Measurements from ENCODE around the gene MSRB3. TPM values are rescaled to one million over a fixed set of nuclear protein-coding genes. Genes with fewer than 3 reads are reported as not detected.
A peak's percentile ranks its signal among the peaks of the same experiment; 100 is the strongest.

Gene MSRB3
- total and polyA plus RNA-seq, 7 donors, result 15.4 to 64.1 (median 48.3) TPM

DNA sequence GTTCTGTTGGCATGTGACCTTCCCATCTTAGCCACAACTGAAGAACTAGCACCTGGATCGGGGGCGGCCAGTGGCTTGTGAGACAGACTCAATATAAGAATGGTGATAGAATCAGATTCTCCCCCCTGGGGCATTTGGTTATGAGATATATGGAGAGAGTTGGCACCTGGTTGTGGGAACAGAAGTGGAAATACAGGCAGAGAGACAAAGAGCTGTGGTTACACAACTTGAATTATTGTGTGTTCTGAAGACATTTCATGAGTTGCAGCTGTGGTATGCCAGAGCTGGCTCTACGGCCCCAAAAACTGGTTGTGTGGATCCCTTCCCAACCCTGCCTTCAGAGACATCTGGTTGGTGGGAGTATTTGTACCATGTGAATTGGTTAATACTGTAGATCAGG, 2.9 kb upstream of the MSRB3 start:
- Histone ChIP-seq H3K27ac (no peak overlapping the region), H3K4me1 (peaks cover 9% of the 10 kb centered on the region), H3K9me3 (no peaks in the 10 kb centered on the region), H3K4me3 (no peak overlapping the region), H3K36me3 (ENCODE audit: insufficient read depth in 1 of 2, low read depth in 1 of 2) (no peaks in the 10 kb centered on the region), H3K27me3 (ENCODE audit: insufficient read depth in 3 of 3, low read length in 2 of 3) (no peaks in the 10 kb centered on the region)
- TF ChIP-seq, protein P1, sequence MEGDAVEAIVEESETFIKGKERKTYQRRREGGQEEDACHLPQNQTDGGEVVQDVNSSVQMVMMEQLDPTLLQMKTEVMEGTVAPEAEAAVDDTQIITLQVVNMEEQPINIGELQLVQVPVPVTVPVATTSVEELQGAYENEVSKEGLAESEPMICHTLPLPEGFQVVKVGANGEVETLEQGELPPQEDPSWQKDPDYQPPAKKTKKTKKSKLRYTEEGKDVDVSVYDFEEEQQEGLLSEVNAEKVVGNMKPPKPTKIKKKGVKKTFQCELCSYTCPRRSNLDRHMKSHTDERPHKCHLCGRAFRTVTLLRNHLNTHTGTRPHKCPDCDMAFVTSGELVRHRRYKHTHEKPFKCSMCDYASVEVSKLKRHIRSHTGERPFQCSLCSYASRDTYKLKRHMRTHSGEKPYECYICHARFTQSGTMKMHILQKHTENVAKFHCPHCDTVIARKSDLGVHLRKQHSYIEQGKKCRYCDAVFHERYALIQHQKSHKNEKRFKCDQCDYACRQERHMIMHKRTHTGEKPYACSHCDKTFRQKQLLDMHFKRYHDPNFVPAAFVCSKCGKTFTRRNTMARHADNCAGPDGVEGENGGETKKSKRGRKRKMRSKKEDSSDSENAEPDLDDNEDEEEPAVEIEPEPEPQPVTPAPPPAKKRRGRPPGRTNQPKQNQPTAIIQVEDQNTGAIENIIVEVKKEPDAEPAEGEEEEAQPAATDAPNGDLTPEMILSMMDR (IDR thresholded peaks at IDR 0.05), result no peak
- 84 to 91% (median 89%) methylated on average over 3 of the region's 3 CpGs for WGBS, 3 donors
- no peak for ATAC-seq
- intact Hi-C loops (cut with DNase I), result loop anchor here in 1 of 2 donors (10.0 kb wide), 1 partner anchor 91 kb away; no protein-coding TSS in a partner anchor
- DNase-seq, result no peak

DNA sequence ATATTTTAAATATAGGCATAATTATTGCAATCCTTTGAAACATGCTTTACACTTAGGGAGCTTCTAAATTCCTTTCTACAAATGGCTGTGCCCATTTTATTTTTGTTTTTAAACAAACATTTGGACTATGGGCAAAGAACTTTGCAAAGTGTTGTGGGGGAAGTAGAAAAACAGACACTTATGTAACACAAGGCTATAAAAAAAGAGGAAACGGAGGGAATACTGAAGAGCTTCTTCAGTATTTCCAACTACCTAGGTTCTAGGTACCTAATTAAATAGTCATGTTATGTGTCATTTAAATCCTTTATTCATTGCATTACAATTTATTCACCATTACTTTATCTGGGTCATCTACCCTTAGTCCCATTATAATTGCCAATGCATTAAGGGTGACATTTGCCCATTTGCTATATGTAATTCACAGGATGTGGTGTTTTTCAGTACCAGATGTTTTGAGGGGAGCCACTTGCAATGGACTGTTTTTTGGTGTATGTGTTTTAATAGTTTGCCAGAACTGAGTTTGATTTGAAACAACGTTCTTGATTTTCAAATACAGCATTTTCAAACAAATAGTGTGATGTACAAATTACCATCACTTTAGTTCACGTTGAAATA, 1.5 kb upstream of the MSRB3 start:
- WGBS, 3 donors, result 47 to 68% (median 52%) methylated on average over 3 of the region's 3 CpGs
- no peaks in the 10 kb centered on the region for H3K27me3 ChIP-seq (ENCODE audit: insufficient read depth in 3 of 3, low read length in 2 of 3)
- DNase-seq (no peak), ATAC-seq (no peak)
- no peaks in the 10 kb centered on the region for H3K36me3 ChIP-seq (ENCODE audit: insufficient read depth in 1 of 2, low read depth in 1 of 2)
- TF ChIP-seq, protein P1 (IDR thresholded peaks at IDR 0.05), result no peak
- intact Hi-C loops (cut with DNase I), result loop anchor here in 1 of 2 donors (10.0 kb wide), 1 partner anchor 92 kb away; no protein-coding TSS in a partner anchor
- H3K4me3 ChIP-seq, result no peak overlapping the region
- no peak overlapping the region for H3K27ac ChIP-seq
- no peaks in the 10 kb centered on the region for H3K9me3 ChIP-seq
- peaks cover 9% of the 10 kb centered on the region for H3K4me1 ChIP-seq

DNA sequence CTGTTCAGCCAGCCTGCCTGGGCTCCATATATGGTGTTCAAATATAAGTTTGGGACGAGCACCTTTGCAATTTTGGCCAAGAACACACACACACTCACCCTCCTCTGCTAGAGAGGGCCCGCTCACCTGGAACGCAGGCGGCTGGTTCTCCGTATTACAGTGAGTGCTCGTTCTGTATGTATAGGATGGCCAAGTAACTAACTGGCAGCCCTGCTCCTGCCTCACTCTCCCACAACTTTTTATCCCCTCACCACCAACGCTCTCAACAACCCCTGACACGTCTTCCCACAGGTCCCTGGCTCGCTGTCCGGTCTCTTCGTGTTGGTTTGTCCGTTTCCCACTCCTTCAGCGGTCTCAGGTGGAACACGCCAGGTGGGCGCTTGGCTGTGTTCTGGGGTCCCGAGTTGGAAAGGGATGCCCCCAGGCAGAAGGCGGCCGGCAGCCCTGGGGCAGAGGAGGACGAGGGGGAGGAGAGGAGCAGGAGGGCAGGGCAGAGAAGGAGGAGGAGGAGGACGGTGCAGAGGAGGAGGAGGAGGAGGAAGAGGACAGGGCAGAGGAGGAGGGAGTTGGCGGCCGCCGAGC, 398 bp upstream of the MSRB3 start:
- H3K4me3 ChIP-seq, result peak overlapping the region; percentile 90
- ATAC-seq (peak in 1 of 4 donors; percentile 7), DNase-seq (no peak)
- no peaks in the 10 kb centered on the region for H3K27me3 ChIP-seq (ENCODE audit: insufficient read depth in 3 of 3, low read length in 2 of 3)
- H3K4me1 ChIP-seq, result peaks cover 20% of the 10 kb centered on the region
- H3K36me3 ChIP-seq (ENCODE audit: insufficient read depth in 1 of 2, low read depth in 1 of 2), result no peaks in the 10 kb centered on the region
- WGBS, 3 donors, result 17 to 26% (median 22%) methylated on average over 20 to 23 of the region's 23 CpGs
- TF ChIP-seq, protein P1 (IDR thresholded peaks at IDR 0.05), result no peak
- no peaks in the 10 kb centered on the region for H3K9me3 ChIP-seq
- H3K27ac ChIP-seq, result peak overlapping the region; percentile 93
- intact Hi-C loops (cut with DNase I), result loop anchor here in 1 of 2 donors (10.0 kb wide), 1 partner anchor 93 kb away; no protein-coding TSS in a partner anchor

DNA sequence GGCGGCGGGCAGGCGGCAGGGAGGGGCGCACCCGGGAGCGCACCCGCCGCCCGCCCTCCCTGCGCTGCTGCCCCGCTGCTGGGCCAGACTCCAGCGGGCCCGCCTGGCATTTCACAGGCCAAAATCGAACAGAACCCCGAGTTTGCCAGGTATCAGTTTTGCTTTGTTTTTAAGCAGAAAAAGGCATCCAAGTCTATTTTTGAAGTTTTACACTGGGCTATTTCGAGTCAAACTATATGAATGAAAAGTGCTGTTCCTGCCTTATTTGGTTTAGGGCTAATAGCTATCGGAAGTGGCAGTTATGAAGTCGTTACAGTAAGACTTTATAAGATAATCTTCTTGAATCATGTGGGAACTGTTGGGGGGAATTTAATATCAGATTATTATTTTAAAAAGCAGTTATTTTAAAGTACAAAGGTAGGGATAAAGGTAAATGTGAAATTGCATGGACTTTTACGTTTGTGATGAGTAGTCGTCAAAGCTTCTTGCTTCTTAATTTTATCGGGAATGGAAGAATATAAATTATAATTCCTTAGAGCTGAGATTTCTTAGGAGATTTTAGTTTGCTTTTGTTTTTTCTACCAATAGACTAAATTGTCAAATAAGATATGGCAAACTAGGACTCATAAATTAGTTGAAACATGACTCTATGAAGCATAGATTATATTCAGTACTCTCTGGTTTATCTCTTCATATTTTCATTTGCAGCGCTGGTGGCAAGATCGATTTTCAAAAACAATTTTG, 1.1 kb downstream of the MSRB3 start:
- Histone ChIP-seq H3K27ac (peak overlapping the region; percentile 93), H3K9me3 (no peaks in the 10 kb centered on the region), H3K36me3 (ENCODE audit: insufficient read depth in 1 of 2, low read depth in 1 of 2) (no peaks in the 10 kb centered on the region), H3K4me3 (peak overlapping the region; percentile 90), H3K27me3 (ENCODE audit: insufficient read depth in 3 of 3, low read length in 2 of 3) (no peaks in the 10 kb centered on the region), H3K4me1 (peaks cover 26% of the 10 kb centered on the region)
- intact Hi-C loops (cut with DNase I), result loop anchor here in 1 of 2 donors (10.0 kb wide), 1 partner anchor 95 kb away; no protein-coding TSS in a partner anchor
- no peak for DNase-seq
- ATAC-seq, result peak in 2 of 4 donors; percentile 61 to 64
- TF ChIP-seq, protein P1 (IDR thresholded peaks at IDR 0.05), result no peak
- WGBS, 3 donors, result 4 to 11% (median 5%) methylated on average over 18 to 23 of the region's 23 CpGs
